Posterior cingulate gyrus (tissue), 11 donors: Measurements from ENCODE around the gene VGLL2.
A peak's percentile ranks its signal among the peaks of the same experiment; 100 is the strongest.

Experiments
- DNase-seq, 10 donors: peaks; one replicate each; pipeline versions ENCODE4 v3.0.0 to v3.0.0-alpha.2; 2020 to 2021; ENCODE audit warnings: mixed read lengths in 3 of 10
- intact Hi-C: fragments of 100-400 bp; cut with DNase I; formaldehyde crosslinking; loops from one replicate; pipeline ENCODE4 v1.15.1; 2023

Gene VGLL2

GRCh38 chr6:117267766-117268534 is 2.6 kb downstream of the VGLL2 start:
- no peak for DNase-seq
- intact Hi-C loops, result no loop called here

DNA sequence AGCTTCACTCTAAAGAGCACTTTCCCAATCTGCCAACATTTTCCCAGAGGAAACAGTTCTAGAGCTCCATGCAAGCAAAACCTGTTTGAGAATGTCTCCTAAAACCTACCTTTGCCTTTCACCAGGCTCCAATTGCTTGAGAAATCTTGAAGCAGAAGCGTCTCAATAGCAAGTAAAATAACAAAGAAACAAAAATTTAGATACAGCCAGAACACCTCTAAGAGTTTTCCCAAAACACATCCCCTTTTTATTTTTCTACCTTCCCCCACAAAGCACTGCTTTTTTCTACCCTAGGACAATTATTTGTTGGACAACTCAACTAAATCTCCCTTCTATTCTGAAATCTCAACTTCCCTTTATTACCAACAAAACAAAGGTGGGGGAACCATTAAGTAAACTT is 3.6 kb downstream of the VGLL2 start:
- intact Hi-C loops, result no loop called here
- DNase-seq, result no peak

GRCh38 chr6:117269638-117270054 is 4.3 kb downstream of the VGLL2 start:
- no peak for DNase-seq
- intact Hi-C loops, result no loop called here

DNA sequence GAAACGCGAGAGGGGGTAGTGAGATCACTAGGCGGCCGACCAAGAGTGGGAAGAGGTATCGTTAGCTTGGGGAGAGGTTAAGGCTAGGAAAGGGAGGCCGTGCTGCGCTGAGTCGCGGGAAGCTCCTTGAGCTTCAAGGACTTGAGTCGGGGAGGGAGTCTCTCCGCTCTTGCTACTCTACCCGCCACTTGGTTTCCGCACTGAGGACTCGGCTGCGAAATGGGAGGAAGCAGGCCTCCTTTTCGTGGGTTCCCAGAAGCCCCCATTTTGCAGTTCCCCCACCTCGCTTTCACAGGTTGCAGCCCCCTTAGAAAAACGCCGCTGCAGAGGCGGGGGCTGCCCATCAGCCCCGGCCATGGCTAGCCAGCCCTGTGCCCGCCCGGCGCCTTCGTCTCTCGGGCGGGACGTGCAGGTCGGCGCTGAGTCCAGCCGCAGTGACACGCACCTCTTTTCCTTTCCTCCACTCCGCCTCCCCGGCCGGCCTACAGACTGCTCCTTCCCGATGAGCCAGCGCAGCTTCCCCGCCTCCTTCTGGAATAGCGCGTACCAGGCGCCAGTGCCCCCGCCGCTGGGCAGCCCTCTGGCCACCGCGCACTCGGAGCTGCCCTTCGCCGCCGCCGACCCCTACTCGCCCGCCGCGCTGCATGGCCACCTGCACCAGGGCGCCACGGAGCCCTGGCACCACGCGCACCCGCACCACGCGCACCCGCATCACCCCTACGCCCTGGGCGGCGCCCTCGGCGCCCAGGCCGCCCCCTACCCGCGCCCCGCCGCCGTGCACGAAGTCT is 4.9 kb downstream of the VGLL2 start:
- DNase-seq, result peak in 2 of 10 donors; percentile 65 to 72
- intact Hi-C loops, result no loop called here

GRCh38 chr6:117270843-117271507 is 5.6 kb downstream of the VGLL2 start:
- intact Hi-C loops, result no loop called here
- DNase-seq, result peak in 3 of 10 donors; percentile 41 to 75 (median 64)

DNA sequence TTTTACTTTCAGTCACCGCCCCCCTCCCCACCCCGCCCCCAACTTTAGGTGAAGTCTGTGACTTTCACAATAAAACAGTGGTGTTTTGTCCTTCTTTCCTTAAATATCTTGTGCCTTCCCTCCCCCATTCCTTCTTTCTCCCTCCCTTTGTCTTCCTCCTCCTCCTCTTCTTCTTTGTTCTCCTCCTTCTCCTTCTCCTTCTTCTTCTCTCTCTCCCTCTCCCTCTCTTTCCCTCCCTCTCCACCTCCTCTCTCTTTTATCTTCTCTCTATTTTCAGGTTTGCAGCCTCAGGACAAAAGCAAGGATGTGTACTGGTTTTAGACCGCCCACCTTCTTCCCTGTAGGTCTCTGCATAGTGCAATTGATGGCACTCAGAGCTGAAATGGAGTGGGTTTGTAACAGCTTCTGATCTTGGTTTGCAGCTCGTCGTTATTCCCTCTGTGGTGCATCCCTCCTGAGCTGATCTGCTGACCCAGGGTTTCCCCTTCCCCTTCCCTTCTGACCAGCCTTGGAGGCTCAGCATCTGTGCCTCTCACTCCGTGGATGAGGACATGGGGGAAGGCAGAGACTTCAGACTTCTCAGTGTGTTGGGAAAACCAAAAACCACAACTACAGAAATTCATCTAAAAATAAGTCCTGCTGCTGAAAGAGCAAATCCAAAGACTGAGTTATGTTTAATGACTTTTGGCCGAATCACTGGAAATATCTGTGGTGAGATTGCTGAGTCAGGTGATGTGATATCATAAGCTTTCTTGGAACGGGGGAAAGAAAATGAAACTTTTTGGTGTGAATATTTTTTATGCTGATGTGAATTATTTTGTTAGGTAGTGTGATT is 6.9 kb downstream of the VGLL2 start:
- DNase-seq, result no peak
- intact Hi-C loops, result no loop called here

GRCh38 chr6:117272891-117273290 is 7.5 kb downstream of the VGLL2 start:
- intact Hi-C loops, result no loop called here
- no peak for DNase-seq

DNA sequence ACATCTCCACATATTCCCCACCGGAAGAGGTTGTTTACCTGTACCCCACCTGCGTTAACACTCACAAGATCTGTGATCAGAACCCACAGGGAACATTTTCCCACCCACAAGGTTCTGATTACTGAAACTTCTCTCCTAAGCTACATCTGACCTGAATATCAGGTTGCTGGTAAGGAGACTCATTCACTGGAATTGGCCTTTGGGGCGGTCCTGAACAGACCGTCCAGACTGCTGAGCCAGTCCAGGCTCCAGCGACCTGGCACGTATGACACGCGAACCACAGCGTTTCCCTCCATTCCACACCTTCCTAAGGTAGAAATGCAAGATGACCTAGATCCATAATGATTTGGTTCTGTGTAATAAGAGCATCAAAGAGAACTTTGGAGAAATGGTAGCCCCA is 9.8 kb downstream of the VGLL2 start:
- intact Hi-C loops, result no loop called here
- DNase-seq, result no peak

DNA sequence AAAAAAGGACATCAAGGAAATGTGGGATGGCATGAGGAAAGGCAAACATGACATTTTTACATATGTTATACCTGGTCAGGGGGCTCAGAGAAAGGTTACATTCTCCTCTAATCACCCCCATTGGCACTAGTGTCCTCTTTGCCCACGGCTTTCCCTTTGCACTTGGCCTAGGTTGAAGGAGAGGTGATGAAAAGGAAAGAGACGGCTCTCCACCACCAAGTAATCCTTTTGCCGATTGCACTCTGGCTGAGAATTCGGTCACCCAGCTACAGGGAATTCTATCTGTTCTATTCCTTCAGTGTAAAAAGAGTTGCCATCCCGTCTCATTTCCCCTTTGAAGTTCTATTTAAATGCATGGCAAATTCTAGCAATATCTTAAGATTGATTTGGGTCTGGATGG is 10.4 kb downstream of the VGLL2 start:
- DNase-seq, result no peak
- intact Hi-C loops, result no loop called here

DNA sequence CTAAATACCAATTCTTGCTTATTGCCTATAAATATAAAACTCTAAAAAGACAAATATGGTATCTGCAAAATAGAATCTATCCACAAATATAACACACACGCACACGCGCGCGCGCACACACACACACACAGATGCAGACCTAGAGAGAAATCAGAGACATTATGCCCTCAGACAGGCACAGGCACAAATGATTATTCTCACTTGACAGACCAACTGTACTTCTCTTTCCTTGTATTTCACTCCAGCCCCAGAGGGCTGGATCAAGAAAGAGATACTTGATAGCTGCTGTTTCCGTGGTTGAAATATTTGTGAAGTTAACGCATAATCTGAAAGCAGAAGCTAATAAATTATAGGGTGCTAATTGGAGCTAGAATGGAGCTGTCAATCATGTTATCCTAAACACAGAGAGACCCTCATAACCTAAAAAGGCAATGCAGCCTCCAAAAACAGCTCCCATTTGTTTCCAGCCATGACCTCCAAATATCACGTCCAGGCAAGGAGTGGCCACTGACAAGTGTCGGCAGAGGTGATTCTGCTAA is 11.5 kb downstream of the VGLL2 start:
- intact Hi-C loops, result no loop called here
- DNase-seq, result no peak

GRCh38 chr6:117280922-117281321 is 15.6 kb downstream of the VGLL2 start:
- DNase-seq, result no peak
- intact Hi-C loops, result no loop called here

- no peak for DNase-seq
- intact Hi-C loops, result no loop called here
These were observed 22.8 kb downstream of the VGLL2 start for GRCh38 chr6:117288083-117288715.

DNA sequence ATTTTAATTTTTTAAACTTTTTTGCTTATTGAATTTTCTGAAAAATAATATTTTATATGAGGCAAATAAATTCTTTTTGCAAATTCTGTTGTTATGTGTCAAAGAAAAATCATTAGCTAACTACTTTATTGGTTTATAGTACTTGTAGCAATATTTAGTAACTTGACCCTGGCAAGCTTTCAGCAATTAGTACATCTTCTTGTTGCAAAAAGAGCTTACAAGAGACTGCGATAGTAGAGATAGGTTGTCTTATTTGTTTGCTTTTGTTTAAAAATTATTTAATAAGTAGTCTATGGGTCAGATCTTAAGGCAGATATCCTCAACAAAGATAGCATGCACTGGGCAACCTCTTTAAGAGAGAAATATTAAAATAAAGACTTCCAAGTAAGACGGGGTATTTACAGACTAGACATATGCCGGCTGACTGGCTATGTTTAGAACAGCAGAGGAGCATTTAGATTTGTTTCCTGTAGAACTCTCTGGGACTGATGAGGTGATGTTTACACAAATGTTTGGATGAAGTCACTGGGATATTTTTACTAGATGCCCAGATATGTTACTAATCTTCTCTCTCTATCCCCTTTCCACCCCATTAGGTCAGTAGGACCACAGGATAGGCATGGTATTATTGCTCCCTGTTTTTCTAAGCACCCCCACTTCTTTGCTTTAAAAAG is 25.0 kb downstream of the VGLL2 start:
- intact Hi-C loops, result no loop called here
- no peak for DNase-seq

DNA sequence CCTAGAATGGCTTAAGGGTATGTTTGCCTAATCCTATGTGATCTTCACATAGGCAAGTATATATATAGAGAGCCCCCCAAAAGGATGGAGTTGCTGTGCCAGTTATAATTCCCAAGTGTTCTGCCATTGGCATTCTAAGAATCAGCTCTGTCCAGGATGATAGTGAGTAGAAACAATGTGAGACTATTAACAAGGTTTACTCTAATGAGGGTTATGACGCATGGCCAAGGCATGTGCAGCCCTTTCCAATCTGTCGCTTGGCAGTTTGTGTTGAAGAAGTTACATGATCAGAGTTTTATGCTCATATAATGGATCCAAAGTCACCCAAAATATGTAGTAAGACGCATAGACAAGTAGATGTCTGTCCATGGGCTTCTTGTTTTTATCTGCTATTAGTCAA is 33.6 kb downstream of the VGLL2 start:
- intact Hi-C loops, result no loop called here
- DNase-seq, result no peak

GRCh38 chr6:117303323-117303722 is 38.0 kb downstream of the VGLL2 start:
- intact Hi-C loops, result no loop called here
- no peak for DNase-seq

- DNase-seq, result no peak
- intact Hi-C loops, result no loop called here
These were observed 39.1 kb downstream of the VGLL2 start for GRCh38 chr6:117304446-117304845.

DNA sequence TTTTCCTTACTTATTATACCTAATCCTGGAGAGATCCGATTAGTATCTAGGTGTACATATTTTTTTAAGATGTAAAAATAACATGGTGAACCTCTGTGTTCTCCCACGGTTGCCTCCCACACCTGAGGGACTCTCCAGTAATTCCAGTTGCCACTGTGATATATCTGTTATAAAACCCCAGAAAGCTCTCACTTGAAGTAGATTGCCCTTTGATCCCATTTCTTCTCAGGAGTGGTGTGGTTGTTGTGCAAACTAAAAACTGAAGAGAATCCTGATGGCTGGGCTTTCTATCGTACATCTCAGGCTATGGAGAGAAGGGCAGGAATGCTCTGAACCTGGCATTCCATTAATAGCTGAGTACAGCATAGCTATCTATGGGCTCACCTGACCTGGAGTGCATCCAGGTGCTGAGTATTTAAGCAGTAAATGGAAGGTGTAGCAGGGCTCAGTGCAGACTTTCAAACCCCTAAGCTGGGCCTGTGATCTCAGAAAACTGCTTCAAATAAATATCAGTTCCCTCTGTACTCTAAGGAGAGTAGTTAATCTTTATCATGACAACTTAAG is 41.0 kb downstream of the VGLL2 start:
- intact Hi-C loops, result no loop called here
- no peak for DNase-seq

DNA sequence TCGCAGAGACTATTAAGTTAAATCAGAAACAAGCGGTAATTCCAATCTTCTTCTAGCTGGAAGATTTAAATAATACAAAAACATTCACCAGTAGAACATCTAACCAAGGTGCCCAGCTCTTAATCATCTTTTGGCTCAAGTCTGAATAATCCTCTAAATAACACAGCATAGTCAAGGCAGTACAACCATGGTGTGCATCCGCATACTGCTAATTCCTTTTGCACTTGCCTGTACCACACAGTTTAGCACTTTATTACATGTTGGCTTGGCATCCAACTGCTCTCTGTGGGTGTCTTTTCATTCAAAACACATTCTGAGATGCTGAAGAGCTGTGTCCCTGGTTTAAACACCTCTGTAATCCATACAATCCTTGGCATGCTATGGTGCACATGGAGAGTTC is 42.3 kb downstream of the VGLL2 start:
- no peak for DNase-seq
- intact Hi-C loops, result no loop called here

GRCh38 chr6:117309069-117309468 is 43.7 kb downstream of the VGLL2 start:
- intact Hi-C loops, result no loop called here
- no peak for DNase-seq
